Stimulated activated naive CD8-positive, alpha-beta T cell treated with anti-CD3 and anti-CD28 coated beads, Interleukin-15, Interleukin-2, amounts not matched to agents 100 U/mL and 50 U/mL, for 24 hours (primary cell): ENCODE measurements around the gene DAD1.
"Not testable (repeated sequence)": the region's sequence is repeated elsewhere in the genome, so short reads cannot be mapped to it uniquely, and the experiment has no call there.

ENCODE experiments used
- ATAC-seq: fragments of 150-1000 bp; cut with Tn5 transposase; one replicate; pipeline ENCODE4 v1.10.0; 2021
- DNase-seq: peaks from one replicate; pipeline ENCODE4 v3.0.0; 2021

Gene DAD1

GRCh38 chr14:22552001-22552826 is 36.8 kb downstream of the DAD1 start:
- DNase-seq (peak; percentile 57), ATAC-seq (no peak)

GRCh38 chr14:22551605-22551997 is 37.4 kb downstream of the DAD1 start:
- DNase-seq = no peak

GRCh38 chr14:22549981-22550673 is 38.9 kb downstream of the DAD1 start:
- ATAC-seq (peak; percentile 65), DNase-seq (peak; percentile 70)

More at GRCh38 chr14:22551605-22551997, 37.4 kb downstream of the DAD1 start:
- no peak for ATAC-seq

- ATAC-seq (peak; percentile 1), DNase-seq (no peak)
Observed at GRCh38 chr14:22549324-22549962, 39.6 kb downstream of the DAD1 start.

GRCh38 chr14:22547948-22548750 is 40.9 kb downstream of the DAD1 start:
- DNase-seq (no peak), ATAC-seq (no peak)

GRCh38 chr14:22547313-22547947 is 41.6 kb downstream of the DAD1 start:
- DNase-seq (no peak), ATAC-seq (no peak)

- DNase-seq (no peak), ATAC-seq (no peak)
Observed at GRCh38 chr14:22546722-22547071, 42.3 kb downstream of the DAD1 start.

- ATAC-seq (peak; percentile 44), DNase-seq (peak; percentile 74)
Observed at GRCh38 chr14:22545842-22546721, 42.9 kb downstream of the DAD1 start.

GRCh38 chr14:22544881-22545420 is 44.1 kb downstream of the DAD1 start:
- no peak for ATAC-seq
- DNase-seq = no peak

- ATAC-seq = no peak
- DNase-seq = no peak
Observed at GRCh38 chr14:22544406-22544805, 44.6 kb downstream of the DAD1 start.

- DNase-seq, ATAC-seq: not testable (repeated sequence)
Observed at GRCh38 chr14:22543570-22544357, 45.3 kb downstream of the DAD1 start.

- no peak for ATAC-seq
- no peak for DNase-seq
Observed at GRCh38 chr14:22542360-22542759, 46.7 kb downstream of the DAD1 start.

GRCh38 chr14:22541721-22542120 is 47.3 kb downstream of the DAD1 start:
- DNase-seq = no peak
- ATAC-seq = no peak

GRCh38 chr14:22540811-22541360 is 48.1 kb downstream of the DAD1 start:
- no peak for ATAC-seq
- no peak for DNase-seq

- DNase-seq = no peak
- ATAC-seq = no peak
Observed at GRCh38 chr14:22540293-22540692, 48.7 kb downstream of the DAD1 start.

- peak; percentile 52 for DNase-seq
Observed at GRCh38 chr14:22539831-22540230, 49.2 kb downstream of the DAD1 start.

GRCh38 chr14:22538671-22539228 is 50.3 kb downstream of the DAD1 start:
- DNase-seq (peak; percentile 16), ATAC-seq (no peak)

More at GRCh38 chr14:22539831-22540230, 49.2 kb downstream of the DAD1 start:
- peak; percentile 12 for ATAC-seq

- ATAC-seq = no peak
- peak; percentile 17 for DNase-seq
Observed at GRCh38 chr14:22537436-22538310, 51.4 kb downstream of the DAD1 start.
